Mesendoderm (in vitro differentiated cells): Measurements from ENCODE around the gene TMEM116.

Experiments used
- DNase-seq: peaks from one replicate; pipeline ENCODE4 v3.0.0; 2013
- H2AK5ac ChIP-seq: 2 replicates; pipeline ENCODE4 v1.6.1; 2013; ENCODE audit warnings: low read length, inconsistent platforms
- H2BK120ac ChIP-seq: 2 replicates; pipeline ENCODE4 v1.6.1; 2013; ENCODE audit warnings: low read depth, mild to moderate bottlenecking, low read length, moderate library complexity, mixed read lengths
- H2BK15ac ChIP-seq: replicated peaks from 2 replicates; pipeline ENCODE4 v1.6.1; 2013; ENCODE audit warnings: low read depth, mild to moderate bottlenecking, moderate library complexity
- H2BK5ac ChIP-seq: 2 replicates; pipeline ENCODE4 v1.6.1; 2013; ENCODE audit warnings: low read length, inconsistent platforms
- H3K18ac ChIP-seq: 2 replicates; pipeline ENCODE4 v1.6.1; 2013; ENCODE audit warnings: mild to moderate bottlenecking, low read length, mixed read lengths
- H3K23ac ChIP-seq: one replicate; pipeline ENCODE4 v1.6.1; 2013; ENCODE audit warnings: low read length
- H3K27ac ChIP-seq: 2 replicates; pipeline ENCODE4 v1.5.1; 2013; ENCODE audit warnings: low read depth, mild to moderate bottlenecking, inconsistent platforms, low read length, moderate library complexity
- H3K27me3 ChIP-seq: 2 replicates; pipeline ENCODE4 v1.6.1; 2013; ENCODE audit warnings: low read length, control low read depth, mild to moderate bottlenecking, inconsistent platforms; ENCODE audit not compliant: insufficient read depth, poor library complexity
- H3K36me3 ChIP-seq: 2 replicates; pipeline ENCODE4 v1.6.1; 2013; ENCODE audit warnings: low read length, inconsistent platforms; ENCODE audit not compliant: control insufficient read depth, insufficient read depth
- H3K4ac ChIP-seq: one replicate; pipeline ENCODE4 v1.6.1; 2013; ENCODE audit warnings: low read depth, mild to moderate bottlenecking, low read length, moderate library complexity
- H3K4me1 ChIP-seq: 2 replicates; pipeline ENCODE4 v1.6.1; 2013; ENCODE audit warnings: low read depth, low read length, inconsistent platforms; ENCODE audit not compliant: control insufficient read depth
- H3K4me2 ChIP-seq: 2 replicates; pipeline ENCODE4 v1.6.1; 2013; ENCODE audit warnings: low read length
- H3K4me3 ChIP-seq: 2 replicates; pipeline ENCODE4 v1.5.1; 2013; ENCODE audit warnings: mild to moderate bottlenecking, low read length
- H3K56ac ChIP-seq: one replicate; pipeline ENCODE4 v1.6.1; 2013; ENCODE audit warnings: low read length
- H3K79me1 ChIP-seq: 2 replicates; pipeline ENCODE4 v1.6.1; 2013; ENCODE audit warnings: low read length, inconsistent platforms
- H3K79me2 ChIP-seq: 2 replicates; pipeline ENCODE4 v1.6.1; 2013; ENCODE audit warnings: mild to moderate bottlenecking, low read length; ENCODE audit not compliant: control insufficient read depth, insufficient read depth
- H3K9ac ChIP-seq: 2 replicates; pipeline ENCODE4 v1.6.1; 2013; ENCODE audit warnings: low read length, inconsistent platforms
- H4K5ac ChIP-seq: one replicate; pipeline ENCODE4 v1.6.1; 2013; ENCODE audit warnings: low read length
- H4K8ac ChIP-seq: one replicate; pipeline ENCODE4 v1.6.1; 2013; ENCODE audit warnings: low read depth, mild to moderate bottlenecking, control low read depth, low read length, moderate library complexity
- WGBS: extraction: QIAGEN DNeasy Blood & Tissue Kit; methylation state at CpG from one replicate; pipeline ENCODE4 v1.1.7; 2013; ENCODE audit warnings: low lambda C conversion rate, missing lambda C conversion rate; ENCODE audit not compliant: insufficient coverage; ENCODE audit errors: extremely low coverage; 5-methylcytosine and 5-hydroxymethylcytosine counted together

Gene TMEM116

GRCh38 chr12:112008918-112009317 lies 4.0 kb downstream of the TMEM116 start:
- DNase-seq = no peak
- H4K5ac ChIP-seq = no peak overlapping the region
- no peak overlapping the region for H2AK5ac ChIP-seq
- no peak overlapping the region for H3K23ac ChIP-seq
- H3K36me3 ChIP-seq = no peaks in the 10 kb centered on the region
- no peak overlapping the region for H3K56ac ChIP-seq
- no peak overlapping the region for H2BK5ac ChIP-seq
- no peak overlapping the region for H3K27ac ChIP-seq
- peaks cover 2% of the 10 kb centered on the region for H3K4me1 ChIP-seq
- H3K4me2 ChIP-seq = no peak overlapping the region
- no peak overlapping the region for H3K18ac ChIP-seq
- H3K4ac ChIP-seq = no peak overlapping the region
- H2BK15ac ChIP-seq = no peak overlapping the region
- H3K4me3 ChIP-seq = no peak overlapping the region
- WGBS = no CpG with 5 or more reads among the region's 3 CpGs
- H3K27me3 ChIP-seq = no peaks in the 10 kb centered on the region
- H4K8ac ChIP-seq = no peak overlapping the region
- peaks cover 7% of the 10 kb centered on the region for H3K79me1 ChIP-seq
- no peak overlapping the region for H2BK120ac ChIP-seq
- H3K9ac ChIP-seq = no peak overlapping the region
- peaks cover 5% of the 10 kb centered on the region for H3K79me2 ChIP-seq

- Histone ChIP-seq H2BK5ac (no peak overlapping the region), H3K9ac (no peak overlapping the region), H3K56ac (no peak overlapping the region), H3K4ac (no peak overlapping the region), H3K27ac (no peak overlapping the region), H4K8ac (no peak overlapping the region), H2BK15ac (no peak overlapping the region), H4K5ac (no peak overlapping the region), H3K27me3 (no peaks in the 10 kb centered on the region), H3K79me1 (peaks cover 7% of the 10 kb centered on the region), H3K23ac (no peak overlapping the region), H3K79me2 (peaks cover 2% of the 10 kb centered on the region), H2BK120ac (no peak overlapping the region), H3K36me3 (no peaks in the 10 kb centered on the region), H3K4me2 (no peak overlapping the region), H3K18ac (no peak overlapping the region), H2AK5ac (no peak overlapping the region), H3K4me1 (peaks cover 2% of the 10 kb centered on the region), H3K4me3 (no peak overlapping the region)
- no CpG with 5 or more reads among the region's 9 CpGs for WGBS
- DNase-seq = no peak
Observed at GRCh38 chr12:112007945-112008344, 5.0 kb downstream of the TMEM116 start.

GRCh38 chr12:112005419-112006395 lies 7.3 kb downstream of the TMEM116 start:
- no peaks in the 10 kb centered on the region for H3K4me1 ChIP-seq
- no CpG with 5 or more reads among the region's 6 CpGs for WGBS
- no peaks in the 10 kb centered on the region for H3K27me3 ChIP-seq

GRCh38 chr12:112004041-112004440 lies 8.9 kb downstream of the TMEM116 start:
- no CpG with 5 or more reads among the region's 3 CpGs for WGBS
- H4K8ac ChIP-seq = no peak overlapping the region
- no peak overlapping the region for H3K56ac ChIP-seq
- no peak overlapping the region for H2BK5ac ChIP-seq
- no peaks in the 10 kb centered on the region for H3K27me3 ChIP-seq
- no peak overlapping the region for H3K4me2 ChIP-seq
- H3K9ac ChIP-seq = no peak overlapping the region
- H3K36me3 ChIP-seq = no peaks in the 10 kb centered on the region
- H2BK120ac ChIP-seq = no peak overlapping the region
- H4K5ac ChIP-seq = no peak overlapping the region
- H3K18ac ChIP-seq = no peak overlapping the region
- no peak overlapping the region for H2BK15ac ChIP-seq
- H3K23ac ChIP-seq = no peak overlapping the region
- H3K4ac ChIP-seq = no peak overlapping the region
- no peak for DNase-seq
- H3K79me2 ChIP-seq = no peaks in the 10 kb centered on the region
- no peaks in the 10 kb centered on the region for H3K79me1 ChIP-seq
- H3K4me1 ChIP-seq = no peaks in the 10 kb centered on the region
- H3K27ac ChIP-seq = no peak overlapping the region
- H3K4me3 ChIP-seq = no peak overlapping the region
- H2AK5ac ChIP-seq = no peak overlapping the region

More at GRCh38 chr12:112005419-112006395, 7.3 kb downstream of the TMEM116 start:
- no peak overlapping the region for H2BK120ac ChIP-seq
- no peak overlapping the region for H3K4me3 ChIP-seq
- no peak overlapping the region for H4K8ac ChIP-seq
- H3K18ac ChIP-seq = no peak overlapping the region
- peaks cover 1% of the 10 kb centered on the region for H3K79me1 ChIP-seq
- H3K79me2 ChIP-seq = no peaks in the 10 kb centered on the region
- H2BK5ac ChIP-seq = no peak overlapping the region
- no peak overlapping the region for H2BK15ac ChIP-seq
- no peaks in the 10 kb centered on the region for H3K36me3 ChIP-seq
- H4K5ac ChIP-seq = no peak overlapping the region
- no peak overlapping the region for H3K56ac ChIP-seq
- DNase-seq = peak; percentile 75
- no peak overlapping the region for H3K4me2 ChIP-seq
- no peak overlapping the region for H3K27ac ChIP-seq
- no peak overlapping the region for H3K23ac ChIP-seq
- no peak overlapping the region for H3K4ac ChIP-seq
- no peak overlapping the region for H2AK5ac ChIP-seq
- H3K9ac ChIP-seq = no peak overlapping the region

GRCh38 chr12:112001576-112001975 lies 11.4 kb downstream of the TMEM116 start:
- no peaks in the 10 kb centered on the region for H3K4me1 ChIP-seq
- no peaks in the 10 kb centered on the region for H3K36me3 ChIP-seq
- no peaks in the 10 kb centered on the region for H3K27me3 ChIP-seq
- H4K5ac ChIP-seq = no peak overlapping the region
- H3K79me1 ChIP-seq = no peaks in the 10 kb centered on the region
- H3K79me2 ChIP-seq = no peaks in the 10 kb centered on the region
- H3K27ac ChIP-seq = no peak overlapping the region
- H3K4me2 ChIP-seq = no peak overlapping the region
- no peak overlapping the region for H3K56ac ChIP-seq
- no peak overlapping the region for H2BK15ac ChIP-seq
- H2AK5ac ChIP-seq = no peak overlapping the region
- no peak overlapping the region for H3K4ac ChIP-seq
- no peak overlapping the region for H2BK120ac ChIP-seq
- H3K9ac ChIP-seq = no peak overlapping the region
- H3K18ac ChIP-seq = no peak overlapping the region
- no peak overlapping the region for H2BK5ac ChIP-seq
- no peak overlapping the region for H3K4me3 ChIP-seq
- H3K23ac ChIP-seq = no peak overlapping the region
- no peak overlapping the region for H4K8ac ChIP-seq
- no peak for DNase-seq
